ENCODE results near the gene ACTN1. TPM values are rescaled to one million over a fixed set of nuclear protein-coding genes. Genes with fewer than 3 reads are reported as not detected.

ACTN1 gene
- total RNA-seq, 1 donor from 2014 or later = 1,102 TPM

- H3K36me3 Mint-ChIP-seq (ENCODE audit: low read depth) = peaks cover 12% of the 10 kb centered on the region
- TF ChIP-seq CTCF (IDR thresholded peaks at IDR 0.05) = no peak
- peaks cover 97% of the 10 kb centered on the region for H3K4me1 Mint-ChIP-seq (ENCODE audit: low read depth)
- no peaks in the 10 kb centered on the region for H3K27me3 Mint-ChIP-seq (ENCODE audit: low read depth)
- peak overlapping the region; percentile 91 for H3K27ac Mint-ChIP-seq (ENCODE audit: unreplicated experiment)
- DNase-seq (ENCODE audit: low spot score) = no peak
- no peaks in the 10 kb centered on the region for H3K9me3 Mint-ChIP-seq (ENCODE audit: low read depth)
- no peak overlapping the region for H3K4me3 Mint-ChIP-seq (ENCODE audit: unreplicated experiment)
These were observed 29.0 kb downstream of the ACTN1 start for GRCh38 chr14:68950111-68950510.

DNA sequence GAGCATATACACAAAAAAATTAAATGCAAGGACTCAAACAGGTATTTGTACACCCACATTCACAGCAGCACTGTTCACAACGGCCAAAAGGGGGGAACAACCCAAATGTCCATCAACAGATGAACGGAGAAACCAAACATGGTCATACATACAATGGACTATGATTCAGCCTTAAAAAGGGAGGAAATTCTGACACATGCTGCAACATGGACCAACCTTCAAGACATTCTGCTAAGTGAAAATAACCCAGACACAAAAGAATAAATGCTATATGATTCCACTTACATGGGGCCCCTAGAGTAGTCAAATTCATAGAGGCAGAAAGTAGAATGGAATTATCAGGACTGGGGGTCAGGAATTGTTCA lies 29.5 kb downstream of the ACTN1 start:
- TF ChIP-seq CTCF (IDR thresholded peaks at IDR 0.05) = no peak
- Mint-ChIP-seq H3K27me3 (ENCODE audit: low read depth) (no peaks in the 10 kb centered on the region), H3K4me3 (ENCODE audit: unreplicated experiment) (peak overlapping the region; percentile 29), H3K9me3 (ENCODE audit: low read depth) (no peaks in the 10 kb centered on the region), H3K36me3 (ENCODE audit: low read depth) (peaks cover 9% of the 10 kb centered on the region), H3K4me1 (ENCODE audit: low read depth) (peaks cover 97% of the 10 kb centered on the region), H3K27ac (ENCODE audit: unreplicated experiment) (peak overlapping the region; percentile 84)
- no peak for DNase-seq (ENCODE audit: low spot score)

DNA sequence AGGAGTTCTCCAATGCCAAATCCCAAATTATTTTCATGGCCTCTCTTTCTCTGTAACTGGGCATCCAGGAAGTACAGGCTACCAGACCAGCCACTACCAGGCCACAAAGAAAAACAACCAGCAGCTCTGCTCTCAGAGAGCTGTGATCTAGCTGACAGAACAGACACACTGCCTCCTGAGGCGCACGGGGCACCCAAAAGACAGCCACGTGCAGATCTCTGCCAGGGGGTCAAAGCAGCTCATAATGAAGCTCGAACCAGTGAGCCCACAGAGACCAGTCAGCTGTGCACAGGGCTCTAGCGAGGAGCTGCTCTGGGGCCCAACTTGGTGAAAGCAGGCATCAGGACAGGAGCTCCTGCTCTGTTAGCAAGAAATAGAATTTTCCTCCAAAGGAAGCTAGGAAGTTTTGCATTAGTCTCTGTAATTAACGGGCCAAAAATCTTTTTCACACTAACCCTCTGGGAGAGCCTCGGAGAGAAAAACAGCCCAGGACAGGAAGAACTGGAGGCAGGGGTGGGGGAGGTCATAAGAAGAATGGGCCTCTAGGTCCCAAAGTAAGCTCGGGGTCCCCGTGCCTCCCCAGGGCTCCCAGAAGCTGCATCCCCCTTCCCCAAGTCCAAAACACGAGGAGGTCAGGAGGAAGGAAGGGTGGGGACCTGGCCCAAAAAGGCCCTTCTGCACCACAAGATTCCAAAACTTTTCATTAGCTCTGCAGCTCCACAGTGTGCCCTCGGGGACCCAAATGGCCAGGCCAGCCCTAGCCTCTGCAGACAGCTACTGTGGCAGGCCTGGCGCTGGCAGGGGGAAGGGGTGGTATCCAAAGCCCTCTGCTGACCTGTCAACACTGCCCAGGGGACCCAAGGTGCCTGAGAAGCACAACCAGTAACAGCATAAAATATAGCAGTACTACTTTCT lies 30.2 kb downstream of the ACTN1 start:
- no peaks in the 10 kb centered on the region for H3K27me3 Mint-ChIP-seq (ENCODE audit: low read depth)
- H3K4me1 Mint-ChIP-seq (ENCODE audit: low read depth) = peaks cover 97% of the 10 kb centered on the region
- H3K27ac Mint-ChIP-seq (ENCODE audit: unreplicated experiment) = peak overlapping the region; percentile 84
- no peak for TF ChIP-seq CTCF (IDR thresholded peaks at IDR 0.05)
- peak; percentile 75 for DNase-seq (ENCODE audit: low spot score)
- peak overlapping the region; percentile 44 for H3K4me3 Mint-ChIP-seq (ENCODE audit: unreplicated experiment)
- peaks cover 11% of the 10 kb centered on the region for H3K36me3 Mint-ChIP-seq (ENCODE audit: low read depth)
- no peaks in the 10 kb centered on the region for H3K9me3 Mint-ChIP-seq (ENCODE audit: low read depth)

DNA sequence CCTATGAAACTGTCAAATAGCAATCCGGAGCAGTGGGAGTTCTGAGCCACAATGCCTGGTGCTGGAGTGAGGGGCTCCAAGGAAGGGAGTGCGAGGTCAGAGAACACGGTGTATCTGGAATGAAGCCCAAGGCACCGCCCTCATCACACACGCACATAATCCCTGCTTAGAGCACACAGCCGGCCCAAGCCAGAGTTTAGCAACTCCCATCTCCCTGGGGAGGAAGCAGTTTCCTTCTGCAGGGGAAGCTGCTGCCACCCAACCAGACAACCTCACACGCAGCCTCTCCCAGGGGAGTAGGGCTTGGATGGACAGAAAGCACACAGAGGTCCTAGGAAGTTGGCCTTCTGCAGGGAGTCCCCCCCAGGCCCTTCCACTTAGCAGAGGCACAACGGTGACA lies 31.3 kb downstream of the ACTN1 start:
- TF ChIP-seq CTCF (IDR thresholded peaks at IDR 0.05) = no peak
- H3K27me3 Mint-ChIP-seq (ENCODE audit: low read depth) = no peaks in the 10 kb centered on the region
- H3K36me3 Mint-ChIP-seq (ENCODE audit: low read depth) = peaks cover 10% of the 10 kb centered on the region
- H3K9me3 Mint-ChIP-seq (ENCODE audit: low read depth) = no peaks in the 10 kb centered on the region
- DNase-seq (ENCODE audit: low spot score) = peak; percentile 28
- H3K4me1 Mint-ChIP-seq (ENCODE audit: low read depth) = peaks cover 98% of the 10 kb centered on the region
- peak overlapping the region; percentile 45 for H3K4me3 Mint-ChIP-seq (ENCODE audit: unreplicated experiment)
- H3K27ac Mint-ChIP-seq (ENCODE audit: unreplicated experiment) = peak overlapping the region; percentile 84

GRCh38 chr14:68946489-68946822 lies 32.6 kb downstream of the ACTN1 start:
- Mint-ChIP-seq H3K9me3 (ENCODE audit: low read depth) (no peaks in the 10 kb centered on the region), H3K4me3 (ENCODE audit: unreplicated experiment) (peak overlapping the region; percentile 45), H3K36me3 (ENCODE audit: low read depth) (peaks cover 15% of the 10 kb centered on the region), H3K27ac (ENCODE audit: unreplicated experiment) (peak overlapping the region; percentile 84), H3K4me1 (ENCODE audit: low read depth) (peaks cover 98% of the 10 kb centered on the region), H3K27me3 (ENCODE audit: low read depth) (no peaks in the 10 kb centered on the region)
- no peak for TF ChIP-seq CTCF (IDR thresholded peaks at IDR 0.05)
- peak; percentile 56 for DNase-seq (ENCODE audit: low spot score)
